Activated naive CD4-positive, alpha-beta T cell treated with Interleukin-2 at 50 U/mL for 16 hours (primary cell): ENCODE data around the gene TRIM52.
"Not testable (repeated sequence)": the region's sequence is repeated elsewhere in the genome, so short reads cannot be mapped to it uniquely, and the experiment has no call there.

Source experiments
- DNase-seq: peaks from one replicate; pipeline ENCODE4 v3.0.0-alpha.2; 2020

Gene TRIM52

DNA sequence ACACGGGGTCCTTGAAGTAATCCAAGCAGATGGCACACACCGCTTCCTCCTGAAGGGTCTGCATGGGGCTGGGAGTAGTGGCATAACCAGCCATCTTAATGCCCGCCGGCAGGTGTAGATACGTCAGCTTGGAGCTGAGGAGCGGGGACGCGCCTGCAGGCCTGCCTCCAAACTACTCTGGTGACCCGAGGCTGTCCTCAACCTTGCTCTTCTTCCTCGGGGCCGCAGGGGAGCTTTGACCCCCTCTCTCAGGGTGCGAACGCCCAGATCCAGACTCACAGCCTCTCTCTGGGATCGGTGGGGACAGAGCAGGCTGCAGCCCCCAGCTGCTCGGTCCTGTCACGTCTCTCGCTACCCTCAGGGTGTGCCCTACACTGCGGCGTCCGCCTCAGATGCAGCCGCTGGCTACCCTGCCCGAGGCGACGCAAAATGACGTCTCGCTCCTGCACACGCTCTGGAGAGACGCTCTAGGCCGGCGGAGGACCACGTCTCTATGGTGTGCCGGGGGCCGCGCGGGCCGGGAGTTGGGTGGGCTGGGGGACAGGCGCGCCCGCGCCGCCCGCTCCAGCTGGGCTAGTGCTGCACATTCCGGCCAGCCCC lies at the start of gene TRIM52:
Gene TRIM52, minus strand, starts transcription at position 424 of the 600 bp plus-strand sequence. Its CDS starts 330 bp downstream, at position 94.
- peak; percentile 91 for DNase-seq

DNA sequence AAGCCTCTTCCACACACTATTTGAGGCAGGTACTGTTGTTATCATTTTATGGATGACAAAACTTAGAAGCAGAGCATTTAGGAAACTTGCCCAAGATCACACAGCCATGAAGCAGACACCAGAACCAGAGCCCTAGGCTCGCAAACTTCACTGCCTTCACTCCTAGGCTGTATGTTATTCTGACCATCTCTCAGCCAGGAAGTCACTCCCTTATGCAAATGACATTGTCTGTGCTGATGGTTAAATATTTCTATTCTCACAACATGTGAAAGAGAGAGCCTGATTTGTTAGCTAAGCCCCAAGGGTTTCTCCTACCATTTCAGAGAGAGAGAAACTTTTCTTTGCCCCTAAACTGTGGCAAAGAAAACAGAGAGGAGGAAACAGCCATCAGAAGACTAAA lies 26.4 kb upstream of the TRIM52 start:
- not testable (repeated sequence) for DNase-seq

DNA sequence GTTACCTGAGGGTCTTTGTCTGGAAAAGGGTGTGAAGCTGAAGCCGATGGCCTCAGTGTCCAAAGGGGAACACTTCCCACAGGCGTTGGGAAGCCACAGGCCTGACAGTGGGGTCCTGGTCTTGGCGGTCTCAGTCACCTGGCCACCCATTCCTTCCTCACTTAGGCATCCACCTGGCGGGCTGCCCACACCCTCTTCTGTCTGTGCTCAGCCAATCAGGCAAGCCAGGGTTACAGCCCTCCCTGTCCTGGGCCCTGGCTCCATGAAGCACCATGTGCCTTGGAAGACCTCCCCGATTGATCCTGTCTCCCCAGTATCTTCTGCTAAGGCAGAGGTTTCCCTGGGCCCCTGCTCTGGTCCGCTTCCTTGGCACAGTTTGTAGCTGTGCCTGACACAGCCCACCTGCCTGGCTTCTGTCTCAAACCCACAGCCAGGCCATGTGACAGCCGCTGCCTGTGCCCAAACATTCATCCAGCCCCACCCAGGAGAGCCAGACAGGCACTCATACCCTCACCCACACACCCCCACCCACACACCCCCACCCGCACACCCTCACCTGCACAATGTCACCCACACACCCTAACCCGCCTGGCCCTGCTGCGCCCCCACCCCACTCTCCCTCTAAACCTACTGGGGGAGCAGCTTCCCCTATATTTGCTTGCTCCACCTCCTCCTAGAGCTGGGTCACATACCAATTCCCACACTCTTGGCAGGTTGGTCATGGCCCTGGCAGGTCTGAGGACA lies 25.2 kb upstream of the TRIM52 start:
- not testable (repeated sequence) for DNase-seq

DNA sequence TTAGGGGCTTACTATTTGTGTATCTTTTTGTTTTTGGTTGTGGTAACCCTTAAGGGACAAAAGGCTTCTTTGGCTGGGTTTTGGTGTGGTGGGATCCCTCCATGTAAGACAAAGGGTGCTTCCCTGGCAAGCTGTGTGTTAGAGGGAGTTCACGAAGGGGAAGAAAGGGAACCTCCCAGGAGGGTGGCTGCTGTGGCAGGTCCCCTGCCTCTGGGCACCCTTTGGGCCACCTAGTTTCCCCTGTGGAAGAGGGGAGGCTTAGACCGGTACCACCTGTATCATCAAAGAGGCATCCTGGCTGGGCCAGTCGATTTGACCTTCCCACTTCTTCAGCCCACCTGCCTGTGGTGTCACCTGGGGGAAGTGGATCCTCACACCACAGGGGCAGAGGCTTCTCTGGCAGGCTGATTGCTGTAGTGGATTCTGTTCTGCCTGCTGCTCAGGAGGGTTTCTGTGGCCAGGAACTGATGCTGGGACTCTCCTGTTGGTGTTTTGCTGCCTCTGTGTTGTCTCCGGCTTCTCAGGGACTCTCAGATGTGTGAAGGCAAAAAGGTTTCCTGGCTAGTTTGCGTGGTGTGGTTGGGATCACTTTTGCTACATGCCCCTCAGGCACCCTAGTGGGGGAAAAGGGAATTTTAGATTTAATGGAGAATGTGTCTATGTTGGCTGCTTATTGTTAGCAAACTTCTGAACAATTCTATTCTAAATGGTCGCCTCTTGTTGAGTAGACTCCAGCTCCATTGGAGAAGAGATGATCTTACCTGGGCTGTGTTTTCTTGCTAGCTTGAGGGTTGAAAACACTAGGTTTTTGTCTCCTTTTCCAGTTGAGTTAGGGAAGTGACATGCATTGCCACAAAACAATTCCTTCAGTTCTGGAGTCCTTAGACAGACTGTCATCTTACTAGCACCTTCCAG lies 23.2 kb upstream of the TRIM52 start:
- not testable (repeated sequence) for DNase-seq

DNA sequence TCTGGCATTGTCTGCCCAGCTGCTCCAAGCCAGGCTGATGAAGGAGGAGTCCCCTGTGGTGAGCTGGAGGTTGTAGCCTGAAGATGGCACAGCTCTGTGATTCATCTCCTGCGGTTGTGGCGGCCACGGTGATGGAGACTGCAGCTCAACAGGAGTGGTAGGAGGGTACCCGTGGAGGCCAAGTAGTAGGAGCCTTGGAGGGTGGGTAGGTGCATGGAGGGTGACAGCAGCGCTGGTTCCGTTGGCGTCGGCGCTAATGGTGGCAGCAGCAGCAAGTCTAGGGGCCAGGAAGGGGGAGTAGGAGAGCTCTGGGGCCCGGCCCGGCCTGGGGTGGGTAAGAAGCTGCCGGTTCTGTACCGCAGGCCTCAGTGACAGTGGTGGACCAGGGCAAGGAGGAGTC lies 22.4 kb upstream of the TRIM52 start:
- no peak for DNase-seq

DNA sequence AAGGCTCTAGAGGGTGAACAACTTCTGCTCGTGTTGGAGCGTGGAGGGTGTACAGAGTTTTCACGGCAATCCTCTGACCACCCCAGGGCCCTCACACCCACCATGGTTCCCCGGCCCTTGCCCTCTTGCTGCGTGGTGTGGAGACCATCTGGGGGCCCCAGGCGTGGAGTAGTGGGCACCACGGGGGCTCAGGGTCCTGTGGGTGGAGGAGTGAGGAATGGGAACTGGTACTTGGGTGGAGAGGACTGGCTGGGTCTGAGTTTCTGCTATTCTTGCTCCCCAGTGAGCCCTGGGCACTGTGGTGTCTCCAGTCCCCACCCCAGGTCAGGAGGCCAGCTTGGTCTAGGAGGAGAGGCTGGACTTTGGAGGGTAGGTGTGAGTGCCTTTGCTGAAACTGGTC lies 21.9 kb upstream of the TRIM52 start:
- DNase-seq, result no peak

DNA sequence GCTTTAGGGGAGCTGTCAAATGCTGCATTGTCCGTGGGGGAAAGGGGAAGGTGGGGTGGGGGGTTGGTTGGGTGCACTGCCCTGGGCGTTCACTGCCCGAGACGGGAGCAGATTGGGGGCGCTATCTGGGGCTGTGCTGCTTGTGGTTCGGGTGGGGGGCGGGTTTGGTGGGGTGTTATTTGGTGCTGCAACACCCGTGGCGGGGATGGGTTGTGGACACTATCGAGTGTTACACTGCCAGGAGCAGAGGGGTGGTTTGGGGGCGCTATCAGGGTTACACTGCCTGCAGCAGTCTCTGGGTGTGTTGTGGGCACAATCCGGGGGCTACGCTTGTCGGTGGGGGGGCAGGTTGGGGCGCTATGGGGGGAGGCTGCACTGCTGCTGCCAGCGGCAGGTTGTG lies 21.5 kb upstream of the TRIM52 start:
- not testable (repeated sequence) for DNase-seq

DNA sequence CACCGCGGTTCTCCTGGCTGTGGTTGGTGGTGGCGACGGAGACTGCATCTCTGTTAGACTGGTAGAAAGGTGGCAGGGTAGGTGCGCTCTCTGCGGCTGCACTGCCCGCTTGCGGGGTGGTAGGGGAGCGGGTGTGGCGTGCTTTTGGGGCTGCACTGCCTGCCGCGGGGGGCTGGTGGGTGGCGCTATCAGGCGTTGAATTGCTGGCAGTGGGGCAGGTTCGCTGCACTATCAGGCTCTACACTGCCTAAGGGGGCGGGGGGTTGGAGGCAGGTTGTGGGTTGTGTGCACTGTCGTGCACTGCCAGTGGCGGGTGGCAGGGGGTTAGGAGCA lies 21.0 kb upstream of the TRIM52 start:
- DNase-seq, result no peak

DNA sequence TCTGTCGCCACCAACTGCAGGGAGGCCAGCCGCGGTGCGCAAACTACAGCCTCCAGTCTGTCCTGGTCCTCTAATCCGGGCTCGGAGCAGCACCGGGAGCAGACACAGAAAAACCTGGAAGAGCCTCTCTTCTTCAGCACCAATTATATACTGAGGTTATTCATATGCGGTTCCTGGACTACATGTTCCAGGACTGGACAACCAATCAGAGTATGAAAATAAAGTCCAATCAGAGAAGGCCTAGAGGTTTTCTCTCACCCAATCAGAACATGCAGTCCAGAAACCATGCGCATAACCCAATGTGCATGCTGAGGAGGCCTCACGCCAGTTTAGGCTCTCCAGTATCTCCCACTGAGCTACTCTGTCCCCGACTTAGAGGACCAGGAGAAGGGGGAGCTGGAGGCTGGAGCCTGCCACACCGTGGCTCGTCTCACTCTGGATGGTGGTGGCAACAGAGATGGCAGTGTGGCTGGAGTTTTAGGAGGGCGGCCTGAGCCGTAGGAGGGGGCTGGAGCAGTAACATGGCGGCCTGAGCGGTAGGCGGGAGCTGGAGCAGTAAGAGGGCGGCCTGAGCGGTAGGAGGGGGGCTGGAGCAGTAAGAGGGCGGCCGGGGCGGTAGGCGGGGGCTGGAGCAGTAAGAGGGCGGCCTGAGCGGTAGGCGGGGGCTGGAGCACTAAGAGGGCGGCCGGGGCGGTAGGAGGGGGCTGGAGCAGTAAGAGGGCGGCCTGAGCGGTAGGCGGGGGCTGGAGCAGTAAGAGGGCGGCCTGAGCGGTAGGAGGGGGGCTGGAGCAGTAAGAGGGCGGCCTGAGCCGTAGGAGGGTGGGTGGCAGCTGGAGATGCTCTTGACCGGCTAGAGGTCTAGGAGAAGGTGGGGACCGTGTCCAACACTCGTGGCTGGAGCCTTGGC lies 20.4 kb upstream of the TRIM52 start:
- no peak for DNase-seq

DNA sequence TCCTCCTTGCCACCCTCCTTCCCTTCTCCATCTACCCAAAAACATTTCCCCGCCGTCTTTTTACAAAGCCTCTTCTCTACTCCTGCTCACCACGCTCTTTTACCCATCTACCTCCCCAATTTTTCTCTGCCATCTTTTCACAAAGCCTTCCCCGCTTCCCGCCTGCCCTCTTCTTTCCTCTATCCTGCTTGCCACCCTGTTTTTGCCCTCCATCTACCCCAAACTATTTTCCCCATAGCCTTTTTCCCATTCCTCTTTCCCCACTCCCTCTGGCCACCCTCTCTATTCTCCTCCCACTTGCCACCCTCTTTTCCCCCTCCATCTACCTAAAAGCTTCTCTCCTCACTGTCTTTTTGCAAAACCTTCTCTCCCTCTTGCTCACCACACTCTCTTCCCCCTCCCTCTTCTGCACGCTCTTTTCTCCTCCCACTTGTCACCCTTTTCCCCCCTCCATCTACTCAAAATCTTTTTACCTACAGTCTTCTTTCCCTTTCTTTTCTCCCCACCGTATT lies 19.4 kb upstream of the TRIM52 start:
- no peak for DNase-seq

DNA sequence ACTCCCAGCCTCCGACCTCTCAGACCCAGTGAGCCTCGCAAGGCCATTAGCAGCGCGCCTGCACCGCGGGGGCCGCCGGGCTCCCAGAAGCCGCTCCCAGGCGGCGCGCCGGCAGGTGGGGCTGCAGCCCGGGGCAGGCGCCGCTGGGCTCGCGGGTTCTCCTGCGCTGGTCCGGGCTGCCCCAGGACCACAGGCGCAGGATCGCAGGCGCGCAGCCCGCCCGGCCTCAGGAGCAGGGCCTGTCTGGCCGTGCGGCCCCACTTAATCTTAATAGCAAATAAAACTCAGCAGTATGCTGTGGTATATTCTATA lies 12.4 kb upstream of the TRIM52 start:
- not testable (repeated sequence) for DNase-seq

DNA sequence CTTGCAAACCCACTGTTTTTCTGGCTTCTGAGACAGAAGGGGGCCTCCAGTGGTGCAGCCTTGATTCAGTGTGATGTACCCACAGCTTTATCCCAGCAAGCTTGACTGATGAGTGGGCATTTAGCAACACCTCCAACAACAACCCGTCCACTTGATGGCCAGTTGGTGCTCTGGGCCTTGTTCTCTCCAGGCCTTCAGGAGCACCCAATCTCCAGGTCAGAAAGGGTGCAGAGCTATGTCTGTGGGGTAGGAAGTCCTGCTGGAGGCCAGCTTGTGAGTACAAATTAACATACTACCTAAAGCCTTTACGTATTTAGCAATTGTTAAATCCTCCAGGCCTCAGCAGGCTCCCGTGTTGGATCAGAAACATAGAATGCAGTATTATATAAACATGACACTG lies 10.1 kb upstream of the TRIM52 start:
- no peak for DNase-seq

DNA sequence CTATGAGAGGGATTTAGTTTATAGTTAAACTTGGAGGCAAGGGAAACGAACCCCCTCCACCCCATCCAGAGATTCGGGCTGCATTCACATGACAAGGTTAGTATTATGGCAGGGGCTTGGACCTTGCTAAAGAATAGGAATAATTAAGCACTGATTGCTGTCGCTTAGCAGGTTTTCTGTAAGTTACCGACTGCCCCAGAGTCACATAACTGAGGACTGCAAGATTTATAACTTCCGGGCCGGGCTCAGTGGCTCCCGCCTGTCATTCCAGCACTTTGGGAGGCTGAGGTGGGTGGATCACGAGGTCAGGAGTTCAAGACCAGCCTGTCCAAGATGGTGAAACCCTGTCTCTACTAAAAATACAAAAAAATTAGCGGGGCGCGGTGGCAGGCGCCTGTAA lies 7.0 kb upstream of the TRIM52 start:
- DNase-seq, result not testable (repeated sequence)

DNA sequence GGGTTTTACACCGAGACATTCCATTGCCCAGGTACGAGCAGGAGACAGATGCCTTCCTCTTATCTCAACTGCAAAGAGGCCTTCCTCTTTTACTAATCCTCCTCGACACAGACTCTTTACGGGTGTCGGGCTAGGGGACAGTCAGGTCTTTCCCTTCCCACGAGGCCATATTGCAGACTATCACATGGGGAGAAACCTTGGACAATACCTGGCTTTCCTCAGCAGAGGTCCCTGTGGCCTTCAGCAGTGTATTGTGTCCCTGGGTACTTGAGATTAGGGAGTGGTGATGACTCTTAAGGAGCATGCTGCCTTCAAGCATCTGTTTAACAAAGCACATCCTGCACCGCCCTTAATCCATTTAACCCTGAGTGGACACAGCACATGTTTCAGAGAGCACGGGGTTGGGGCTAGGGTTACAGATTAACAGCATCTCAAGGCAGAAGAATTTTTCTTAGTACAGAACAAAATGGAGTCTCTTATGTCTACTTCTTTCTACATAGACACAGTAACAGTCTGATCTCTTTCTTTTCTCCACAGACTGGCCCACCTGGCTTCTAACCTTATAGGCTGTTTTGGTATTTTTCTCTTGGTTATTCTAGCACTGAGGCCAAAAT lies 6.5 kb upstream of the TRIM52 start:
- not testable (repeated sequence) for DNase-seq

DNA sequence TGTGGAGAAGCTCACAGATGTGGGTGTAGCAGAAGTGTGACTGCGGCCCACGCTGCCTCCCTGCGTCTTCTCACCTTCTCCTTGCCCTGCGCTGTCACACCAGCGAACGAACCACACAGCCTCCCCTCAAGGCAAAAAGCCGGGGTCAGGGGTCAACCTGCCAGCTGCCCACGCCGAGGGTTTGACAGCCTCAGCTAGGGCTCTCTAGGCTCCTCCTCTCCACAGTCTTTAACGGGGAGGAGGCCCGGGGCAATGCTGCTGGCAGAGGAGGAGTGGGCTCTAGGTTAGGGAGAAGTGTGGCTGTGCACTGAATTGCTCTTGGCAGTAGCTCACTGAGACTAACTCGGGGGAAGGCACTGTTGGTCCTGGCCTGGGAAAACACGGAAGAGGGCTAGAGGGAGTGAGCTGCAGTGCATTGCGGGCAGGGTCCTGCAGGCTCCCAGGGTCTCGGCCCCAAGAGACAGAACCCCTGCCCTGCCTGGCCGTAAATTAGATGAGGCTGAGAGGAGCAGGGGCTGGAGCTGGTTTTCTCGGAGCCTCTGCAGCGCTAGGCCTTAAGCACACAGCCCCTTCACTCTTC lies 4.2 kb upstream of the TRIM52 start:
- DNase-seq, result no peak

DNA sequence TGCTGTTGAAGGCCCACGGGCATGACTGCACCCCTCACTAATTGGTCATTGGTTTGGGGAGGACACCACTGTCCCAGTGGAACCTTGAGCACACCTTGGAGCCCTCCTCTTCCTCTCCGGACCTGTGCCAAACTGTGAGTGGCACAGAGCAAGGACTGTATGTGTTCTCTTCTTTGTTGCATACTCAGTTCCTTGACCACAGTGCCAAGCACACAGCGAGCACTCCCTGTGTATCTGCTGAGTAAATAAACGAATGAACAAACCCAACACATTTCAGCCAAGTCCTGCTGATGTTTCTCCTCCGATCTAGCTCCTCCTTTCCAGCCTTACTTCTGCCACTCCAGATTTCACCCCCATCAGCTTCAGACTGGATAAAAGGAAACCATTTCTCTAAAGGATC lies 2.7 kb upstream of the TRIM52 start:
- no peak for DNase-seq

DNA sequence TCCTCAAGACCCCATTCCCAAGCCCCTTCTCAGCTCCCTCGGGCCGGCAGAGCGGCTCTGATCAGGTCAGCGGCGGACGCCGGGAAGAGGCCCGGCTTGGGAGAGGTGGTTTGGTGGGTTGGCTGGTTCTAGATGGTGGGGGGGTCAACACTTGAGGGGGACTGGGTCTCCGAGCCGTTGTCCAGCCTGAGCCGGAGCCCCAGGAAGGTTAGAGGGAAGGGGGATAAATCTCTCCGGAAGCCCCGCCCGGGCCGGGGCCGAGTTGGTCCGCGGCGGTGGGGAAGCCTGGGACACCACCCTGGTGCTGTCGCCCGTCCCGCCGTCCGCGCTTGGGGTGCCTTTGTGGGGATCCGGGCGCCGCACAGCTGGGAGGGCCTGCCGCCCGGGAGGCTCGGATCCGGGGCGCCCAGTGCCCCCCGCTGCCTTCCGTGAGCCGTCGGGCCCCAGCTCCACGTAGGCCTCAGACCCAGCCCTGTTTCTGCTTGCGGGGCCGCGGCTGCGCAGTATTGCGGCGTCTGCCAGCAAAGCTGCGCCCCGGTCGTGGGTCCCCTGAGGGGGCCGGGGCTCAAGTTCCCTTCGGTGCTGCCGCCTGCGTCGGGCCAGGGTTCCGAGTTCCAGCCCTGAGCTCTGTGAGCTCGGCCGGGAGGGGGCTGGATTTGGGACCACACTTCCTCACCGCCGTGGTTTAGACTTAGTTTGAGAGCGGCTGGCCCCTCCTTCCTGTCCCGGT lies 542 bp upstream of the TRIM52 start:
- peak; percentile 77 for DNase-seq

DNA sequence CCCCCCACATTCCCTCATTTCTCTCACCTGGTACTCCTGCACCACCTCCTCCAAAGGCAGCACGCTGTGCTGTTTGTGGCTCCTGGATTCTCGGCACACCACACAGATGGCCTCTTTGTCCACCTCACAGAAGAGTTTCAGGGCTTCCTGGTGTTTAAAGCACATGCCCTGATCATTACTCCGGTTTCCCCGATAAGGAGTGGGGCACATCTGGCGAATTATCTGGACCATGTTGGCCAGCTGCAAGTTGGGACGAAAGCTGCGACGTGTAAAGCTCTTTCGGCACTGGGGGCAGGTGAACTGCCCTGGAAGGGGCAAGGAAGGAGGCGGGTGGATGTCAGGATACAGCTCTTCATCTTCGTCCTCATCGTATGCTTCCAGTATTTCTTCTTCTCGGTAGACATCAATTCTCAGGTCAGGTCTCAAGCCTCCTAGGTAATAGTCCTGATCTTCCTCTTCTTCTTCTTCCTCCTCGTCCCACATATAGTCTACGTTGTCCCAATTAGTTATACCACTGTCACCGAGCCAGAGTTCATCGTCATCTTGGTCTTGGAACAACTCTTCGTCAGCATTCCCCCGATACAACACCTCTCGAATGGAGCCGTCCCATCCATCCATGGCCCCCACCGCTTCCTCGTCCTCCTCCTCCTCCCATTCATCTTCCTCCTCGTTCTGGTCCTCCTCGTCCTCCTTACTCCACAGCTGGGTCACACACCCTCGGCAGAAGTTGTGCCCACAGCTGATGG lies 796 bp downstream of the TRIM52 start:
- DNase-seq, result no peak

DNA sequence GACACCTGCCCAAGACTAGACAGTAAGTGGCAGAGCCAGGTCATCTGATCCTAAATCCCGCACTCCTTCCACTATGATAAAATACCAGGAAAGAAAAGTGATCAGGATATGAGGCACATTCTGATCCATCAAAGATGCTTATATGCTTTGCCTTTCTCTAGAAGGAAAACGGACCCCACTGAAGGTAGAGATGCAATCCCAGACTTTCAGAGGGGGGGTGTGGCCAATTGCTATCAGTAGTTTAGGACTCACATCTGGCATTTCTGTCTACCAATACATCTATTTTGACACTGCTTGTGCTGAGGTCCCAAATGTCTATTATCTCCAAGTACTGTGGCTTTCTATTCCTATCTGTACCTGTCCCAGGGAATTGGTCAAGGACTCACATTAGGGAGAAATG lies 1.7 kb downstream of the TRIM52 start:
- no peak for DNase-seq

DNA sequence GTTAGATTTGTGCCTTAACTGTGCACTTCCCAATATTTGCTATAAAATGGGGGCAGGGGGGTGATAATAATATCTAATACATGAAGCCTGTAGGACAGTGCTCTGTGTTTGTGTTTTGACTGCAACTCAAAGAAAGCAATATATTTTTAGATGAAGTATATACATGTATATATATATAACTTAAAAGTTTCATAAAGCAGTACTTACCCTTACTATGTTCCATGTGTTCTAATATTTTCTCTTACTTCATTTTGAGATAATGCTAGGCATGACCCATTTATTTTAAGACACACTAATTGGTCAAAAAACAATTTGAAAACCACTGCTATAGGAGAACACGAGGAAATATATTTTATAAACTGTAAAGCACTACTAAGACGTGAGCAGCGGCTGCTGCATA lies 2.4 kb downstream of the TRIM52 start:
- no peak for DNase-seq
